Non-pigmented ciliary epithelial cell (primary cell): ENCODE data around the gene ARRB2.

Experiments
- DNase-seq: peaks from one replicate; pipeline ENCODE4 v3.0.0-alpha.2; 2010; ENCODE audit warnings: low read depth

ARRB2 gene

DNA sequence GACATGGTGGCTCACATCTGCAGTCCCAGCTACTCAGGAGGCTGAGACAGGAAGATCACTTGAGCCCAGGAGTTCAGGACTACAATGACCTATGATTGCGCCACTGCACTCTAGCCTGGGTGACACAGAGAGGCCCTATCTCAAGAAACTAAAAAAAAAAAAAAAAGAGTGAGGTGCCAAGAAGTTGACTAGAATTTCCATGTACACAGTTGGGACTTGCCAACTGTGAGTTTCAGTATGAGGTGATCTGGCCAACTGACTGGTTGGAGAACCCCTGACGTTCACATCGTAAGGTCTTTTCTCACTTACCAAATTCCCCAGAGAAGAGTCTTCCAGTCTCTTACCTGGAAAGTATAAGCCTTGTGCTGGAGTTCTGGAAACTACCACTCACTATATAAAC lies 17.7 kb downstream of the ARRB2 start:
- no peak for DNase-seq

DNA sequence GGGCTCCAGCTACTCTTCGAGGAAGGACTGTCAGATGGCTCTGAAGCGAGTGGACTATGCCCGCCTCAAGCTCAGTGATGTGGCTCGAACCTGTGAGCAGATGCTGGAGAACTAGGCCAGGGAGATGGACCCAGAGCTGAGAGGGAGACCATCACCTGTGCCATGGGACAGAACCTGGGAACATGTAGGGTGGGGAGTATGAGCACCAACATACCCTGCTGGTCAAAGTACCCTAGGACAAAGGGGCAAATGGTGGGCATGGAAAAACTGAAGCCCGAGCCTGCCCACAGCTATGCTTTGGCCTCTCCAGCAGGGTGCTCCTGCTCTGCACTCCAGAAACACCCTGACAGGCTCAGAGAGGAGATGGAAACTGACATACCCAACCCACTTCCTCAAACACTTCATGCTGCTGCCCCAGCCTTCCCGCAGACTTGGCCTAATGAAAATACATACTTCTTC lies 22.7 kb downstream of the ARRB2 start:
- no peak for DNase-seq

DNA sequence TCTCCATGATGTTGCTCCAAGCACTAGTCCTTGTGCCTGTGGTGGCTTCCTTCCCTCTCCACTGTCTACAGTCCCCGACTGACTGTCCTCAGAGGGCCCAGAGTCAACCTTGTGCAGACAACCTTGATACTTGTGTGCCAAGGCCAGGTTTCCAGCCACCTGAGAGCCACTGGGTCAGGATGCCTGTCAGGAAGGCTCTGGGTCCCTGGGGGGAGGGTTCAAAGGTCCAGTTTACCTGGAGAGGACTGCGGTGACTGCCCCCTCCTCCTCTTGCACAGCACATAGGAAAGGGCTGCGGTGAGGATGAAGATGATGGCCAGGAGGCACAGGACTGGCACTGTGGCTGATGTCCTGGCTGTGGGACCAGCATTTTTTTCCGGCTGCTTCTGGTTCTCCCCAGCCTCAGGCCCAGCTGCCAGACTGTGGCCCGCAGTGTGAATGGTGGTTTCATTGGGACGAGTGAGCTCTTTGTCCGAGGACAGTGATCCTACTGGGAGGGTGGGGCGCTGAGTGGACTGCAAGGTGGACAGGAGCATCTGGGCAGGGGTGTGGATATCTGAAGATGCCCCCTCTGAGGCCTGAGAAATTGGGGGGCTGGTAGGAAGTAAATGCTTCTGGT lies 24.5 kb downstream of the ARRB2 start:
- DNase-seq, result no peak

DNA sequence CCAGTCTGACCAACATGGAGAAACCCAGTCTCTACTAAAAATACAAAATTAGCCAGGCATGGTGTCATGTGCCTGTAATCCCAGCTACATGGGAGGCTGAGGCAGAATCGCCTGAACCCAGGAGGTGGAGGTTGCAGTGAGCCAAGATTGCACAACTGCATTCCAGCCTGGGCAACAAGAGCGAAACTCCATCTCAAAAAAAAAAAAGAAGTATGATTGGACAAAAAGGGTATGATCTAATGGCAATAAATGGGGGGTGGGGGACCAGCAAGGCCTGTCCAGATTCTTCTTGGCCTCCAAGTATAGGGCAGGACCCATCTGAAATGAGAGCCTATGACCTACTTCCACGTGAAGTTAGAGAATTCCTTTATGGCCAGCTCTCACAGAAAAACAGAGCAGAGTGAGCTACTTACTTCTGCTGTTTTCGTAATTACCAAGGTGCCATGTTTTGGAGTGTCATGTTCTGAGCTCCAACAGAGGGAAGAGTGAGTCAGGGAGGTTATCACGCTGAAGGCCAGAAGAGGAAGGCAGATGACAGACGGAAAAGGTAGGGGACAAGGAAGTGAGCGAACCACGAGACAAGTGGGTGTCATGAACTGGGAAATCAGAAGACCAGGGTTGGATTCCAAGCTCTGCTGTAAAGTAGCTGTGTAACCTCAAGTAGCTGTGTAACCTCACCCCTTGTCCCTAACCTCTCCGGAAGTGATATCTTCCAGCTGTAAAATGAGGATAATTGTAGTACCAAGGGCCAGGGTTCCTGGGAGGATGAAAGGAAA lies 25.6 kb downstream of the ARRB2 start:
- no peak for DNase-seq

DNA sequence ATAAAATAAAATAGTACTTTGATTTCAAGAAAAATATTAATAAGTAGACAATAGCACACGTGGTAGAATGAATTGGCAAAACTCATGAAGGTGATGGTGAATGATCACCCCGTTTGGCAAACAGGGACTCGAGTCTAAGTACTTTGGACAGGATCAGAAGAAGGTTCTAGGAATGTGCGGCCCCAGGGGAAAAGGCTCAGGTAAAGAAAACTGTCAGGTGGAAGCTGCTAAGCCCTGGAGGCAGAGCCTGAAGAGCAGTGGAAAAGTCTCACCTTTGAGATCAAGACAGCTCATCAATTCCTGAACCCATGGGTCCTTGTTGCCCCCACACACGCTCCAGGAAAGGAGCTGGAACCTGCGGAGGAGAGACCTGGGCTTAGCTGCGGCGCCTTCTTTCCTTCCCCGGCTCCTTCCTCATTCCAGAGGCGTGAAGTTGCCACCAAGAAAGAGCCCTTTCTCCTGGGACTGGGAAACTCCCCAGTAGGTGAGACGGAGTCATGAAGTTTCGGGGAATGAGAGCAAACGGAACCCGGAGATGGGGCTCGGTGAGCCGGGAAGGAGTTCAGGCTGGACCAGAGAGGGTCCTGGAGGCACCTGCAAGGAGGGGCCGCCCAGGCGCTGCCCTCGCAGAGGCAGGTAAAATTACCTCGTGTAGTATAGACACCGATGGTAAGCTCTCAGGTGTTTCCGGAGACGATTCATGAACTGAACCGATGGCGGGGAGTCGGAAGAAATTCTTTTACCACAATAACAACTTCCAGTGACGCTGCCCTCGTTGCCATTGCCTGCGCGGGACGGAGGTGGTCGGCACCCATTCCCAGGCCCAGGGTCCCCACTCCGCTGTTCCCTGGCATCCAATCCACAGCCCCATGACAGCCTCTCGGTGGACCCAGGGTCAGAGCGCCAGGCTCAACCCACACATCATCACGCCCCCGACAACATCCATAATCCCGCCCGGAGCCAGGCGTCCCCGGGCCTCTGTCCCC lies 28.0 kb downstream of the ARRB2 start:
- DNase-seq, result no peak

DNA sequence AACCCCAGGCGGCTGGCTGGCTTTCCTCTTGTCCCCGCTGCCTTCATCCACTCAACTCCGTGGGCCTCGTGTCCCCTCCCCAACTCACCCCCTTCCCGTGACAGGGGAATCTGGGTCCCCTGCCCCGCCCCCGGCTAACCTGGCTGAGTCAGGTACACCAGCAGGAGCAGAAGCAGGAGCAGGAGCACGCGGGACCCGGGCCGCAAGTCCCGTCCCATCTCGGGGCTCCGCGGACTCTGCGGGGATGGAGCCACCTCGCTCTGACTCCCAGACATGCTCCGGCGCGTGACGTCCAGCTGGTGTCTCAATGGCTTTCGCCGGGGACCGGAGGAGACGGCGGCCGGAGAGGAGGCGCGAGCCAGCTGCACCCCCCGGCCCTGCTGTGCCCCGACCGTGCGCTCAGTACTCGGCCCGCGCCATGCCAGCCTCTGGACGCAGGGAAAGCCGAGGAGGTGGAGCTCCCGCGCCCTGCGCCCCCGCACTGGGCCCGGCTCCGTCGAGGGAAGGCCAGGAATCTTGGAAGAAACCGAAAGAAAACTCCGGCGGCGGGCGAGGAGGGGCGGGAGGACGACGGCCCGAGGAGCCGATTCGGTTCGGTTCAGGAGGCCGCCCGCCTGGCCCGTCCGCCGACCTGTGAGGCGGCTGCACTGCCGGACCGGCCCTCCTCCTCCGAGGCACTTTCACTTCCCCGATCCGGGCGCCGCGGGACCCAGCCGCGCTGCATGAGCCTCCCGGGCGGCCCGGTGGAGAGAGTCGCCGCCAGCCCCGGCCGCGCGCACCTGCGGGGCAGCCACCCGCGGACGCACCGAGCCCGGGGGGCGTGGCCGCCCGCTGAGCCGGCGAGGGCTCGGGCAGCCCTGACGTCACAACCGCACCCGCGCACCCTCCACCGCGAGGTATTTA lies 28.9 kb downstream of the ARRB2 start, which contains the start of the genes CXCL16 and ZMYND15:
TSS of gene CXCL16 (minus strand) at position 807 of the 903 bp plus-strand sequence. CDS start at position 218, 589 bp downstream.
TSS of gene ZMYND15 (plus strand) at position 712 of the 903 bp plus-strand sequence. CDS start 716 bp downstream, outside the sequence.
- no peak for DNase-seq

DNA sequence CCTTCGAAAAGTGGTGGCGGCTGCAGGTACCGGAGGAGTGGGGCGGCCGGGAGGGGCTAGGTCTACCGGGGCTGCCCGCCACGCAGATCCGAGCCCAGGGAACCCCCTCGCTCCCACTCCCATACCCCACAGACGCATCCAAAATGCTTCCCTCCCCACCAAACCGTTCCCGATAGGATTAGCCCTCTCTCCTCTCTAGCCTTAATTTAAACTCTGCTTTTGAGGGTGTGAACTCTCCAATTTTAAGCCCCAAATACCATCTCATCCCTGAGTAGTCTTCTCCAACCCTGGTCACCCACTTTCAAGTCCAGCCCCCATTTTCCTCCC lies 29.6 kb downstream of the ARRB2 start:
- no peak for DNase-seq

DNA sequence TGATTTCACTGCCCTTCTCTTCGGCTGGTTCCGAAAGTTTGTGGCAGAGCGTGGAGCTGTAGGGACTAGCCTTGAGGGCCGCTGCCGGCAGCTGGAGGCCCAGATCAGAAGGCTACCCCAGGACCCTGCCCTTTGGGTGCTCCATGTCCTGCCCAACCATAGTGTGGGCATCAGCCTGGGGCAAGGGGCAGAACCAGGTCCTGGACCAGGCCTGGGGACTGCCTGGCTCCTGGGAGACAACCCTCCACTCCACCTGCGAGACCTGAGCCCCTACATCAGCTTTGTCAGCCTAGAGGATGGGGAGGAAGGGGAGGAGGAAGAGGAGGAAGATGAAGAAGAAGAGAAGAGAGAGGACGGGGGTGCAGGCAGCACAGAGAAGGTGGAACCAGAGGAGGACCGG lies 30.2 kb downstream of the ARRB2 start:
- no peak for DNase-seq

DNA sequence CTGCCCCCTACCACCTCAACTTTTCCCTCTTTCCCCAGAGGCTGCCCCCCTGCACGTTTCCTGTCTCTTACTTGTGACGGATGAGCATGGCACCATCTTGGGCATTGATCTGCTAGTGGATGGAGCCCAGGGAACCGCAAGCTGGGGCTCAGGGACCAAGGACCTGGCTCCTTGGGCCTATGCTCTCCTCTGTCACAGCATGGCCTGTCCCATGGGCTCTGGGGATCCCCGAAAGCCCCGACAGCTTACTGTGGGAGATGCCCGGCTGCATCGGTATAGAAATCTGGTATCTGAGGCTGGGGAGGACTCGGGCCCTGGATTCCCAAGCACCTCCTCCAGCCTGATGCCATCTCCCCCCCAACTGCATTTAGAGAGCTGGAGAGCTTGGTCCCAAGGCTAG lies 31.1 kb downstream of the ARRB2 start:
- no peak for DNase-seq

DNA sequence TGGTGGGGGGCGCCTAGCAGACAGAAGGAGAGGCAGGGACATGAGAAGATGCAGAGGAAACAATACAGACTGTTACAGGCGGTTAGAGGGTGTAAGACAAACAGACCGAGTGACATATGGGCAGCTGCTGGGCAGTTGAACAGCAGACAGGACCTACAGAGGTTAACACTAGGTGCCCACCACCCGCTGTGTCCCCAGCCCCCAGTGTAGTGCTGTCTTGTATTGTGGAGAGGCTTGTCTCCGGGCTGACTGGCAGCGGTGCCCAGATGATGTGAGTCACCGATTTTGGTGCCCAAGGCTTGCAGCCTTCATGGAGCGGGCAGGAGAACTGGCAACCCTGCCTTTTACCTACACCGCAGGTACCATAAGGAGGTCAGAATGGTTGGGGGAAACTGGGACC lies 31.7 kb downstream of the ARRB2 start:
- no peak for DNase-seq

DNA sequence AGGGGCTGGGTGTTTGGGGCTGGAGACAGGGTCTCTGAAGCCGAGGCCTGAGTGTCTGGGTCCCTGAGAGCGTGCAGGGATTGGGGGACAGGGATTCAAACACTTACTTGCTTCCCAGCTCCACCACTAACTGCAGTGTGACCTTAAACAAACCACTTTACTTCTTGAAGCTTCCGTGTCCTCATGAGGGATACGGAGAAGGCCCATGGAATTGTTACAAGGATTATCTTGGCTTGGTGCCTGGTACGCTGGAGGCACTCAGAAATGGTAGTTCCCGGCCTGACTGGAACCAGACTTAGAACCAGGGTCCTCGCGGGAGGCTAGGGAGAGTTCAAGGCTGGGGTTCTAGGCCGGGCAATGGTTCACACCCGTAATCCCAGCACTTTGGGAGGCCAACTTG lies 32.2 kb downstream of the ARRB2 start:
- DNase-seq, result no peak

DNA sequence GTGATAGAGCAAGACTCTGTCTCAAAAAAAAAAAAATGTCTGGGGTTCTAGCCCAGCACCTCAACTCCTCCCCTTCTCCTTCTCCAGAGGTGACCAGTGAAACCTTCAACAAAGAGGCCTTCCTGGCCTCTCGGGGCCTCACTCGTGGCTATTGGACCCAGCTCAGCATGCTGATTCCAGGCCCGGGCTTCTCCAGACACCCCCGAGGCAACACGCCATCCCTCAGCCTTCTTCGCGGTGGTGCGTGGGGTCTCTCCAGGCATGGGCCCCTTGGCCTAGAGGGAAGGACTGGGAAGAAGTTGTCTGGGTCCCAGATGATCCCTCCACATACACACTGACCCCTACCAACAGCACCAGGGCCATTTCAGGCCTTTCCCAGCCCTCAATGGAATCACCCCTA lies 32.8 kb downstream of the ARRB2 start:
- DNase-seq, result no peak

DNA sequence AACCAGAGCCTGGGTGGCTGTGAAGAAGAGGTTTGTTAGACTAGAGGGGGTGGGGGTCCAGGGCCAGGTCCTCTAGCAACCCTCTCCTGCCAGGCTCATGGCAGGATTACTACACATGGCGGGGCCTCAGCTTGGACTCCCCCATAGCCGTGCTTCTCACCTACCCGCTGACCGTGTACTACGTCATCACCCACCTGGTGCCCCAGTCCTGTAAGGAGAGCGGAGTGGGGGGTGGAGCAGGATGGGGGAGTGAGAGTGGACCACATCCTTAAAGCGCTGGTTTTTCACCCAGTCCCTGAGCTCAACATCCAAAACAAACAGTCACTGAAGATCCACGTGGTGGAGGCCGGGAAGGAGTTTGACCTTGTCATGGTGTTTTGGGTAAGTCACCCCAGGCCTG lies 33.5 kb downstream of the ARRB2 start:
- no peak for DNase-seq

DNA sequence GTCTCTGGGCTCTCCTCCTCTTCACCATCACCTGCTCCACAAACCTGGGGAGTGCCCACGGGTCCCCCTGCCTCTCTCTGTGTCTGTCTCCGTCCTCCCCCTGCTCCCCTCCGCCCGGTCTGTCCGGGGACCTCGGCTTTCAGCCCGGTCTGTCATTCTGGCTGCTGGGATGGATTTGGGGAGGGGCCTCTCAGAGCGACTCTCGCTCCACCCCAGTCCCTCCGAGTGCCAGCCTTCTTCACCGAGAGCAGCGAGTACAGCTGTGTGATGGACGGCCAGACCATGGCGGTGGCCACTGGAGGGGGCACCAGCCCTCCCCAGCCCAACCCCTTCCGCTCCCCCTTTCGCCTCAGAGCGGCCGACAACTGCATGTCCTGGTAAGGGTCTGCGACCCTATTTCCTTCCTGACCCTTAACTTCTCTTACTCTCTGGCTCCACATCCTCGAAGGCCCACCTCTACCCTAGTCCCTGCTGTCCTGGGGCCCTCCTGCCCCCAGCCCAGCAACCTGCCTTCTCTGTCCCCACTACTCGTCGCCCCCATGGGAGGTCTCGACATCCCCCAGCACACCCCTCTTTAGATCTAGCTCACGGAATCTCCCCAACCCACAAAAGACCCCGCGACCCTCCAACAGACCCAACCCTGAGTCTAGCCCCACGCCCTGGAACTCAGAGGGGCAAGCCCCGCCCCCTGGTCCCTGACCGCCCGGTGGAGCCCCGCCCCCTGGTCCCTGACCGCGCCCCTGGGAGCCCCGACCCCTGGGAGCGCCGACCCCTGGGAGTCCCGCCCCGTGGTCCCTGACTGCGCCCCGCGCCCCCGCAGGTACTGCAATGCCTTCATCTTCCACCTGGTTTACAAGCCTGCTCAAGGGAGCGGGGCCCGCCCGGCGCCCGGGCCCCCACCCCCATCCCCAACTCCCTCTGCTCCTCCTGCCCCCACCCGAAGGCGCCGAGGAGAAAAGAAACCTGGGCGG lies 34.9 kb downstream of the ARRB2 start:
- no peak for DNase-seq

DNA sequence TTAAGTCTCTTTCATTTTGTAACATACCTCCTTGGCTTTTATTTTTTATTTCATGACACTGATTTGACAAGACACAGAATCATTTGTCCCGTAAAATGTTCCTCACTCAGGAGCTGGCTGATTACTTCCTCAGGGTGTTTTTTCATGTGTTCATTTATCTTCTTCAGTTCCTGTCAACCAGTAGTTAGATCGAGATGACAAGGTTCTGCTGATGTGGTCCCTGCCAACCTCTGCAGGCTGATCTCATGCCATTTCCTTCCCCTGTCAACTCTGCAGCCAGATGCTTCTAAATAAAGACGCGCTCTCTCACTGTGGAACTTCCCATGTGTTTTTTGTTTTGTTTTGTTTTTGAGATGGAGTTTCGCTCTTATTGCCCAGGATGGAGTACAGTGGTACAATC lies 37.4 kb downstream of the ARRB2 start:
- no peak for DNase-seq

DNA sequence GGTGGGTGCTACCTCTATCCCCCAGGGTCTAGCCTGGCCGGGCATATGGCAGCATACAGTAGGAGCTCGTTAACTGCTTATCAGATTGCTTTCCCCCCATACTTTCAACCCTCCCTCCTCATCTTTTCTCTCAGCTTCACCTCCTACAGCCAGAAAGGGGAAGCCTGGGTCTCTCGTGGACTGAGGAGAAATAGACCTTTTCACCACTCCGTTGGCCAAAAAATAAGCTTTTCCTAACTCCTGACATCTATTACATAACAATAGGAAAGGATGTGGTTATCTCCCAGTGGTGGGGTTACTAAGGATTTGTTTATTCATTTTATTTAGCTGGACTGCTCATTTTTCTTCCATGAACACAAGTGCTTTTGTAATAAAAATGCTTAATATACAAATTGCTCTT lies 38.3 kb downstream of the ARRB2 start:
- DNase-seq, result no peak

DNA sequence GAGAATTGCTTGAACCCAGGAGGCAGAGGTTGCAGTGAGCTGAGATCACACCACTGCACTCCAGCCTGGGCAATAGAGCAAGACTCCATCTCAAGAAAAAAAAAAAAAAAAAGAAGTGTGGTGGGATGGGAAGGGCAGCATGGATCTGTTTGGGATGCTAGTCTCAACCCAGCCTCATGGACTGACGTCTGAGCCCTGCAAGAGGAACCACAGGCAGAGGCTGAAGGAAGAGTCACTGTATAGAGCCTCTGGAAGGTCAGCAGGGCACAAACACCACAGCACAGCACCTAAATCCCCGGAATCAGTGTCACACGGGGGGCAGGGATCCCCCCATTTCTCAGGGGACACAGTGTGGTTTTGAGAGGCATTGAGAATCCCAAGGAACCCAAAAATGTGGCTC lies 40.2 kb downstream of the ARRB2 start:
- no peak for DNase-seq

DNA sequence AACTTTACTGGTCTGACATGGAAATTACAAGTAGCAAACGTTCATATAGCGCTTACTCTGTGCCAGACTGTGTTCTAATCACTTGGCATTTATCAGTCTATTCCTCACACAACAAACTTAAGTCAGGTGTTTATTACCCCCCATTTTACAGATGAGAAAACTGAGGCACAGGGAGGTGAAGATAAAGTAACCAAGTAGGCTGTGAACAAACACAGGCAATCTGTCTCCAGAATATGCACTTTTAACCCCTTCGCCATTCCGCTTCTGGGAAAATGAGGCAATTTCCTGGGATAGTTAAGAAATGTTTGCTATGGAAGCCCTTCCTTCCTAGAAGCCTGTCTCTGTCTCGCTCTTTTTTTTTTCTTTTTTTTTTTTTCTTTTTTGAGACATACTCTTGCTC lies 41.5 kb downstream of the ARRB2 start:
- no peak for DNase-seq

DNA sequence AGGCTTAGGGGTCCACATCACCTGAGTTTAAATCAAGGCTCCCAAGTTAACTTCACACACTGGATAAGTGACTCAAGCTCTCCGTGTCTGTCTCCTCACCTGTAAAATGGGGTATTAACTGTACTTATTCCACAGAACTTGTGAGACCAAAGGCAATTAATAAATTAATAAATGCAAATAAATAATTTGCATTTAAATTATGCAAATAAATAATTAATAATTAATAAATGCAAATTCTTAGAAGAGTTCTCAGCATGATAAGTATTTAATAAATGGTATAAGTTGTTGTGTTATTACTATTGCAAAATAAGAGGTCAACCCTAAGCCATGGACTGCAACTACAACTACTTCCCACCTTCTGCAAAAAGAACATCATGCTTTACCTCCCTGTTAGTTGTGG lies 43.0 kb downstream of the ARRB2 start:
- DNase-seq, result no peak

DNA sequence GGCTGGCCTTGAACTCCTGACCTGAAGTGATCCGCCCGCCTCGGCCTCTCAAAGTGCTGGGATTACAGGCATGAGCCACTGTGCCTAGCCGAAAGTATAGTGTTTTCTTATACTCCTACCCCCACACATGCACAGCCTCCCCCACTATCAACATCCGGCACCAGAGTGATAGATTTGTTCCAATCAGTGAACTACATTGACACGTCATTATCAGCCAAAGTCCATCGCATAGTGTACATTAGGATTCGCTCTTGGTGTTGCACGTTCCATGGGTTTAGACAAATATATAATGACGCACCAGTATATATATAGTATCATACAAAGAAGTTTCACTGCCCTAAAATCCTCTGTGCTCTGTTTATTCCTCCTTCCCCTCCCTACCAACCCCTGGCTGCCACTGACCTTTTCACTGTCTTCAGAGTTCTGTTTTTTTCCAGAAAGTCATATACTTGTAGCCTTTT lies 49.4 kb downstream of the ARRB2 start:
- DNase-seq, result no peak
